ENCODE measurements around the gene AKT3. TPM values are rescaled to one million over a fixed set of nuclear protein-coding genes. Genes with fewer than 3 reads are reported as not detected.

The AKT3 gene
- polyA plus RNA-seq, 1 donor (not counting 4 experiments of a cell fraction or from before 2014, with no cell fraction given), result 2.9 TPM

DNA sequence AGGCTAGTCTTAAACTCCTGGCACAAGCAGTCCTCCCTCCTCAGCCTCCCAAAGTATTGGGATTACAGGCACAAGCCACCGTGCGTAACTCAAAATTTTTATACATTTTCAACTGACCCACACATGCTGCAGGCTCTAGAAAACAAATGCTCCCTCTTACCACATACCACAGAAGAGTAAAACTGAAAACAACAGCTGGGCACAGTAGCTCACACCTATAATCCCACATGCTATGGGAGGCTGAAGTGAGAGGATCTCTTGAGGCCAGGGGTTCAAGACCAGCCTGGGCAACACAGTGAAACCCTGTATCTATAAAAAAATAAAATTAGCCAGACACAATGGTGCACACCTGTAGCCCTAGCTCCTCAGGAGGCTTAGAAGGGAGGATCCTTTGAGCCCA lies 56.7 kb downstream of the AKT3 start:
- no peak for FAIRE-seq
- Histone ChIP-seq H3K9me1 (ENCODE audit: control insufficient read depth, extremely low read depth, insufficient read depth, low read length) (no peaks in the 10 kb centered on the region), H3K4me1 (ENCODE audit: control insufficient read depth, extremely low read depth, insufficient read depth, low read length) (peaks cover under 1% of the 10 kb centered on the region), H3K4me3 (ENCODE audit: control insufficient read depth in 2 of 3, extremely low read depth in 1 of 3, insufficient read depth in 2 of 3, low read depth in 1 of 3, low read length in 3 of 3) (no peak overlapping the region), H3K36me3 (ENCODE audit: control insufficient read depth in 2 of 2, extremely low read depth in 1 of 2, insufficient read depth in 2 of 2, low read length in 2 of 2) (no peaks in the 10 kb centered on the region), H3K79me2 (ENCODE audit: control insufficient read depth, insufficient read depth, low read length) (no peaks in the 10 kb centered on the region), H3K9ac (ENCODE audit: control insufficient read depth, extremely low read depth, insufficient read depth, low read length) (no peak overlapping the region), H3K4me2 (ENCODE audit: control insufficient read depth, extremely low read depth, insufficient read depth, low read depth, low read length) (no peak overlapping the region), H2AFZ (ENCODE audit: control insufficient read depth, low read length) (no peak overlapping the region), H3K27ac (ENCODE audit: control insufficient read depth, insufficient read depth, low read length) (no peak overlapping the region), H4K20me1 (ENCODE audit: control insufficient read depth, extremely low read depth, insufficient read depth, low read length) (no peaks in the 10 kb centered on the region), H3K27me3 (ENCODE audit: control insufficient read depth, extremely low read depth, insufficient read depth, low read length) (no peaks in the 10 kb centered on the region), H3K9me3 (ENCODE audit: control insufficient read depth, low read depth, low read length) (no peaks in the 10 kb centered on the region)
- dilution Hi-C loops (cut with MboI; ENCODE audit: extremely low pct_ligation_motif_present, low sequenced_read_pairs), result no loop called here
- TF ChIP-seq CTCF (optimal IDR thresholded peaks at IDR 0.05 in 1 of 3, IDR thresholded peaks at IDR 0.05 in 1 of 3, conservative IDR thresholded peaks at IDR 0.05 in 1 of 3; ENCODE audit: extremely low read depth in 1 of 3, insufficient read depth in 2 of 3, low read length in 3 of 3), result no peak
- no peak for DNase-seq (ENCODE audit: low read depth, low spot score)

DNA sequence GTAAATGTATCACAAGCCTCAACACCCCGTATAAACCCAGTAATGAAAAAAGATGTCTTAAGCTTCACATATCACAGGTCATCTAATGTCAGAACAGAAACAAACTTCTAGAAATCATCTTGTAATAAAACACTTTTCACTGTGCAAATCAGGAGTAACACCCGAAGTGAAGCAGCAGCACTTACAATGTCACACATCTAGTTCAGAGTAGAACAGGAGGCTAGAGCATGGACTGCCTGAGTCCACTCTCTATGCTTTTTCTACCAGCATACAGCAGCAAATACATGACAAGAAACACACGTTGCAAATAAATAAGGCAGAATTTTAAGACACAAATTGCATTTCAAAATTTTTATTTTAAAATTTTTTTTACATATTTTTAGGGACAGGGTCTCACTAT lies 57.2 kb downstream of the AKT3 start:
- Histone ChIP-seq H3K4me3 (ENCODE audit: control insufficient read depth in 2 of 3, extremely low read depth in 1 of 3, insufficient read depth in 2 of 3, low read depth in 1 of 3, low read length in 3 of 3) (no peak overlapping the region), H4K20me1 (ENCODE audit: control insufficient read depth, extremely low read depth, insufficient read depth, low read length) (no peaks in the 10 kb centered on the region), H3K36me3 (ENCODE audit: control insufficient read depth in 2 of 2, extremely low read depth in 1 of 2, insufficient read depth in 2 of 2, low read length in 2 of 2) (no peaks in the 10 kb centered on the region), H3K27me3 (ENCODE audit: control insufficient read depth, extremely low read depth, insufficient read depth, low read length) (no peaks in the 10 kb centered on the region), H3K9me1 (ENCODE audit: control insufficient read depth, extremely low read depth, insufficient read depth, low read length) (no peaks in the 10 kb centered on the region), H3K4me1 (ENCODE audit: control insufficient read depth, extremely low read depth, insufficient read depth, low read length) (no peaks in the 10 kb centered on the region), H3K9ac (ENCODE audit: control insufficient read depth, extremely low read depth, insufficient read depth, low read length) (no peak overlapping the region), H3K79me2 (ENCODE audit: control insufficient read depth, insufficient read depth, low read length) (no peaks in the 10 kb centered on the region), H3K9me3 (ENCODE audit: control insufficient read depth, low read depth, low read length) (no peaks in the 10 kb centered on the region), H3K4me2 (ENCODE audit: control insufficient read depth, extremely low read depth, insufficient read depth, low read depth, low read length) (no peak overlapping the region), H3K27ac (ENCODE audit: control insufficient read depth, insufficient read depth, low read length) (no peak overlapping the region), H2AFZ (ENCODE audit: control insufficient read depth, low read length) (no peak overlapping the region)
- no peak for DNase-seq (ENCODE audit: low read depth, low spot score)
- TF ChIP-seq EZH2 (IDR thresholded peaks at IDR 0.05; ENCODE audit: low read length), result no peak
- TF ChIP-seq CTCF (optimal IDR thresholded peaks at IDR 0.05 in 1 of 3, IDR thresholded peaks at IDR 0.05 in 1 of 3, conservative IDR thresholded peaks at IDR 0.05 in 1 of 3; ENCODE audit: extremely low read depth in 1 of 3, insufficient read depth in 2 of 3, low read length in 3 of 3), result no peak
- no peak for FAIRE-seq
- dilution Hi-C loops (cut with MboI; ENCODE audit: extremely low pct_ligation_motif_present, low sequenced_read_pairs), result no loop called here
